Activated CD8-positive, alpha-beta T cell treated with anti-CD3 and anti-CD28 coated beads, Interleukin-2, amount 10 ng/mL, durations not matched to agents 7 days and 5 days (primary cell): ENCODE data around the gene GIPC1. TPM values are rescaled to one million over a fixed set of nuclear protein-coding genes. Genes with fewer than 3 reads are reported as not detected.

Experiments
- ATAC-seq: fragments of 150-1000 bp; cut with Tn5 transposase; one replicate; pipeline ENCODE4 v1.10.0; 2021; ENCODE audit warnings: moderate library complexity
- CTCF ChIA-PET: fragments of 350-600 bp; sonication (Branson Sonifier 250); formaldehyde crosslinking; loops from one replicate; lab custom pipeline; 2021; ENCODE audit warnings: antibody characterized with exemption; lab: Charles Lee
- POLR2A ChIA-PET: fragments of 350-600 bp; sonication (Branson Sonifier 250); formaldehyde crosslinking; loops from one replicate; lab custom pipeline; 2021; ENCODE audit warnings: antibody characterized with exemption; lab: Charles Lee
- DNase-seq: peaks from one replicate; pipeline ENCODE4 v3.0.0-alpha.2; 2020
- H3K27ac Mint-ChIP-seq: one replicate; pipeline ENCODE4 v1.8.0; 2021; ENCODE audit warnings: mild to moderate bottlenecking, mixed read lengths
- H3K27me3 Mint-ChIP-seq: one replicate; pipeline ENCODE4 v1.8.0; 2021; ENCODE audit warnings: low read depth, mixed read lengths
- H3K36me3 Mint-ChIP-seq: one replicate; pipeline ENCODE4 v1.8.0; 2021; ENCODE audit warnings: low read depth, mixed read lengths
- H3K4me1 Mint-ChIP-seq: one replicate; pipeline ENCODE4 v1.8.0; 2021; ENCODE audit warnings: low read depth, mixed read lengths
- H3K4me3 Mint-ChIP-seq: one replicate; pipeline ENCODE4 v1.8.0; 2021; ENCODE audit warnings: mild to moderate bottlenecking, mixed read lengths
- H3K9me3 Mint-ChIP-seq: one replicate; pipeline ENCODE4 v1.8.0; 2022; ENCODE audit warnings: mixed read lengths; ENCODE audit not compliant: insufficient read depth
- microRNA-seq: library from miRNA; unstranded; fragments of <30 nt; microRNA quantifications from one replicate; pipeline ENCODE4 v1.2.0, GENCODE V29; 2022
- total RNA-seq, 2 experiments: library from RNA; stranded (reverse); gene quantifications; one replicate each; pipeline ENCODE4 v1.2.3, GENCODE V29; 2021

The GIPC1 gene
- total RNA-seq, 2 experiments from 2014 or later, result 37.9 to 39.3 TPM

- Mint-ChIP-seq H3K9me3 (no peaks in the 10 kb centered on the region), H3K4me3 (peak within 1 kb of the TSS; percentile 79), H3K4me1 (peaks cover 41% of the 10 kb centered on the region), H3K27ac (peak within 1 kb of the TSS; percentile 80), H3K36me3 (peaks cover 6% of the 10 kb centered on the region), H3K27me3 (peaks cover 4% of the 10 kb centered on the region)
- CTCF ChIA-PET, result interaction anchor here (0.6 to 3.1 kb wide), 12 partner anchors 12 to 88 kb away, joined by 3 to 30 read pairs (median 4); partner anchors contain the start of gene PTGER1
- ATAC-seq (peak; percentile 54), DNase-seq (peak; percentile 60)
- POLR2A ChIA-PET, result interaction anchor here (0.7 to 1.4 kb wide), 5 partner anchors 13 to 85 kb away, joined by 3 to 5 read pairs (median 4); partner anchors contain the start of gene DDX39A
These were observed 63.0 kb downstream of the GIPC1 start, which contains the start of gene PKN1 for GRCh38 chr19:14432791-14433553. TSS of gene PKN1 (plus strand) at chr19:14433306. CDS start at chr19:14433522, 216 bp downstream.

GRCh38 chr19:14430712-14431111 is 65.2 kb downstream of the GIPC1 start:
- H3K4me1 Mint-ChIP-seq, result peaks cover 35% of the 10 kb centered on the region
- peaks cover 8% of the 10 kb centered on the region for H3K27me3 Mint-ChIP-seq
- H3K4me3 Mint-ChIP-seq, result no peak overlapping the region
- H3K9me3 Mint-ChIP-seq, result no peaks in the 10 kb centered on the region
- H3K36me3 Mint-ChIP-seq, result peaks cover 5% of the 10 kb centered on the region
- ChIA-PET POLR2A (interaction anchor here (0.8 to 2.1 kb wide), 3 partner anchors 10 to 15 kb away, joined by 3 to 9 read pairs (median 5); partner anchors contain the start of gene DDX39A), CTCF (interaction anchor here (1.0 to 3.1 kb wide), 8 partner anchors 10 to 294 kb away, joined by 3 to 30 read pairs (median 6); partner anchors contain the start of gene ASF1B)
- no peak overlapping the region for H3K27ac Mint-ChIP-seq
- no peak for DNase-seq
- no peak for ATAC-seq

- DNase-seq (no peak), ATAC-seq (no peak)
- no peak overlapping the region for H3K4me3 Mint-ChIP-seq
- POLR2A ChIA-PET, result interaction anchor here (0.9 to 2.1 kb wide), 2 partner anchors 9 to 11 kb away, joined by 3 to 9 read pairs; partner anchors contain the start of gene DDX39A
- H3K27ac Mint-ChIP-seq, result no peak overlapping the region
- H3K27me3 Mint-ChIP-seq, result peaks cover 8% of the 10 kb centered on the region
- peaks cover 20% of the 10 kb centered on the region for H3K4me1 Mint-ChIP-seq
- no peaks in the 10 kb centered on the region for H3K36me3 Mint-ChIP-seq
- no peaks in the 10 kb centered on the region for H3K9me3 Mint-ChIP-seq
- CTCF ChIA-PET, result interaction anchor here (1.0 to 1.6 kb wide), 3 partner anchors 9 to 51 kb away, joined by 3 to 8 read pairs (median 3); no protein-coding TSS in a partner anchor
These were observed 67.0 kb downstream of the GIPC1 start for GRCh38 chr19:14428882-14429416.

Small RNAs within 50 kb of the gene (microRNA-seq; reads per million reads assigned to microRNA genes)
- not detected for gene MIR639

Other genes with a start within 250 kb of the GIPC1 start
- 100 to 1,000 TPM; 290 to 302 TPM for gene ADGRE5, start 114.7 kb downstream of the GIPC1 start, total RNA-seq
- 100 to 1,000 TPM; 309 to 313 TPM for gene DDX39A, start 76.8 kb downstream of the GIPC1 start, total RNA-seq
- 100 to 1,000 TPM; 244 to 263 TPM for gene PKN1, start 62.8 kb downstream of the GIPC1 start, total RNA-seq
- under 1 TPM; 0.32 to 0.44 TPM for gene PTGER1, start 20.8 kb downstream of the GIPC1 start, total RNA-seq
- 100 to 1,000 TPM; 110 to 112 TPM for gene DNAJB1, start 22.3 kb upstream of the GIPC1 start, total RNA-seq
- 100 to 1,000 TPM; 153 to 163 TPM for gene TECR, start 33.5 kb upstream of the GIPC1 start, total RNA-seq
- gene NDUFB7, start 75.9 kb upstream of the GIPC1 start, total RNA-seq, result 100 to 1,000 TPM; 133 to 142 TPM
- gene CLEC17A, start 87.0 kb upstream of the GIPC1 start, total RNA-seq, result not detected
- not detected for gene ADGRE3, start 178.7 kb upstream of the GIPC1 start, total RNA-seq
- 1 to 10 TPM; 7.3 TPM for gene ZNF333, start 193.9 kb upstream of the GIPC1 start, total RNA-seq